Measurements from ENCODE around the gene AGBL4.

Gene AGBL4

DNA sequence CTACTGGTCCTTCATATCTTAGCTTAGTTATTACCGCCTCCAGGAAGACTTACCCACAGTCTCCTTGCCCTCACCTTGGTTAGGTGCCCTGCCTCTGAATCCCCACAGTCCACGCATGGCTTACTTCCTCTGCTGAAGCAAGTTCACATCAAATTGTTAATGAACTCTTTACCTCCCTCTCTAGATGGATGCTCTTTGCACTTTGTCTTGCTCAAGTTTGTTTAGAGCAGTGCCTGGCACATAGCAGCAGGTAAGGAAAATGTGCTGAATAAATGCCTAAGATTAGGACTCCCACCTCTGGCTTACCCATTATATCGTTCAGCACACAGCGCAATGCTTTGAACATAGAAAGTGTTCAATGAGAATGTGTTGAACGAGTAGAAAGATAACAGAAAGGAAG is 1337.6 kb downstream of the AGBL4 start:
- no peak for DNase-seq (ENCODE audit: low read depth, low spot score)

DNA sequence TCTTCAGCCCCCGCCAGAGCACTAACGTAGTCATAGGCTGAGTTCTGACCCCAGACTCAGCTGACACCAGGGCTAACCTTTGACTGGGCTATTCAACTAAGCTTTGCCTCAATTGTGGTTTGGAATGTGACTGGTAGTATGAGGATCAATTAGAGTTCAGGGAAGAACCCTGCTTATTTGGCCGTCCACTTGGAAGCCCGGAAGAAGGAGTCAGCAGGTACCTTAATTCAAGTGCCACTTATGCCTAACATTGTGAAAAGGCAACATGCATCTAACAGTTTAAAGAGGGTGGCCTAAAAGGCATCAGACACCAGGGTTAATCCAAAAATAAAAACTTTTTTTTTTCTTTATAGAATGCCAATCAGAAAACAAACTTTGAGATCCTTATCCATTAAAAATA is 1339.4 kb downstream of the AGBL4 start:
- no peak for DNase-seq (ENCODE audit: low read depth, low spot score)

DNA sequence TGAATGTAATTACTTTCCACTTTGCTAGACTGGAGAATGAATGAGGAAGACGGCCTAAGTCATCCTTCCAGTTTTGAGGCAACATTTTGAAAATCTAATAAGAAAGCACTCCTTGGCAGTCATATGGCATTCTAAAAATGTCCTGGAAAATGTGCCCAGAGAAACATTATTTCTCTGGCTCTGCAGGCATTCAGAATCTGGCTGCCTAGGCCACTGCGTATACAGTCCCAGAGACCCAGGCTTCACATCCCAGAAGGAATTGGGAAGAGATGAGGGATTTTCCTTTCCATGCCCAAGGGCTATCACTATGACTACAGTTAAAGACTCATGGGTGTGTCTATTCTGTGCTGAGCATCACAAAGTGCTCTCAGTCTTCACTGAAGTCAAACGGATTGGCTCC is 1339.9 kb downstream of the AGBL4 start:
- DNase-seq (ENCODE audit: low read depth, low spot score) = no peak

DNA sequence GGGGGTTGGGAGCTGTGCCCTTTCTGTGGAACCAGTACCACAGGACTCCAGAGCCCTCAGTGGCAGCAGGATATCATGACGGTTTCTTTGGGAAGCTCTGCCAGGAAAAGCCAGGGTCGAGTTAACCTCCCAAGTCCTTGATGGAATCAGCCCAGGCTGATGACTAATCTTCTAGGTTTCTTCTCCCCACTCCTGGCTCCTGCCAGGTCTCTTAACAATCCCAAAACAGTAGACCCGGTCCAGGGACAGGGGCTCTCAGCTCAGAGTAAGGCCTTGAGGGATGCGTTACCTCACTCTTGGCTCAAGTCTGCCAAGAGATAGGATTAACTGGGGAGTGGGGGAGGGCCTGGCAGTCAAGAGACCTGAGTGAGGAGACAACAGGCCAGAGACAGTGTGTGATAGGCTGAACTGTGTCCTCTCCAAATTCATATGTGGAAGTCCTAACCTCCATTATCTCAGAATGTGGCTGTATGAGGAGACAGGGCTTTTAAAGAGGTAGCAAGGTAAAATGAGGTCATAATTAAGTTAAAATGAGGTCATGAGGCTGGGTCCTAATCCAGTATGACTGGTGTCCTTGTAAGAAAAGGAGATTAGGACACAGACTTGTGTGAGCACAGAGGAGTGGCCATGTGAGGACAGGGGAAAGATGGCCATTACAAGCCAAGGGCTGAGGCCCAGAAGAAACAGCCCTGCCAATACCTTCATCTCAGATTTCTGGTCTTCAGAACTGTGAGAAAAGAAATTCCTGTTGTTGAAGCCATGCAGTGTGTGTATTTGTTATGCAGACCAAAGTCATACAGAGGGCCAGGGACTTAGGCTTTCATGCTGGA is 1342.1 kb downstream of the AGBL4 start:
- DNase-seq (ENCODE audit: low read depth, low spot score) = no peak

DNA sequence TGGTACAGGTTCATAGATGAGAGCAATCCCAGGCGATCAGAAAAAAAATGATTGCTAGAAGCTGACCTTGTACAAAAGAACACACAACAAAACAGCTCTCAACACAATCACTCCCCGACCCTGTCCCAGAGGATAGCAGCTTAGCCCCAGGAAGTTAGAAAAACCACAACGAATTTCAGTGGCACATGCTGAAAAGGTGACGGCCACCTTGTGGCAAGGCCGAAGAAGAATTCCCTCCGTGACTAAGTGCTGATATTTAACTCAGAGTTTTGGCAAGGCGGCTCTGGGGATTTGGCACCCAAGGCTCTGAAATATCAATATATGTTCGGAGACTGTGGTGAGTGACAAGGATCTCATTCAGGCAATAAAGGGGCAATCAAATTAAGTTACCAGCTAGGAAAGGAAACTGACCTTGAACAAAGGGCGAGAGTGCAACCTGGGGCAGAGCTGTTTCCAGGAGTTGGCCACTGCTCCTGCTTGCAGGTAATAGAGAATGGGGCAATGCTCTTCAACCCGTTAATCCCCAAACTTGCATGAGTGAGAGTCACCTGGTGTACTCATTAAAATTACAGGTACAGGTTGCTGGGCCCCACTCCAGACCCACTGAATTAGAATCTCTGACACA is 1343.2 kb downstream of the AGBL4 start:
- no peak for DNase-seq (ENCODE audit: low read depth, low spot score)

DNA sequence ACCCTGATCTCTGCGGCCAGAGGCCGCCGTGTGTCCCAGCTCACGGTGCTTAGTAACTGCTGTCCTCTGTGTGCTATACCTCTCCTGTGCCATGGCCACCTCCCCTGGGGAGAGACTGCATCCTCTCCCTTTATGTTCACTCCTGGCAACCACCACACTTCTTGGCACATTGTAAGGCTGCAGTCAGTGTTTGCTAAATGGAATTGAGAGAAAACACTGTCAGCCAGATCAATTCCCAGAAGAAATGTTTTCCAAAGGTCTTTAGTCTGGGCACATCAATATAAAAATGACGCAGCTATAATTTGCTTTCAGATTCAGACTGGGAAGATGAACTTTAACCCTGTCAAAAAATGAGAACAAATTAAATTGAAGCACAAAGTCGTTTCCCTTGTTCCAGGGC is 1343.9 kb downstream of the AGBL4 start:
- DNase-seq (ENCODE audit: low read depth, low spot score) = no peak

DNA sequence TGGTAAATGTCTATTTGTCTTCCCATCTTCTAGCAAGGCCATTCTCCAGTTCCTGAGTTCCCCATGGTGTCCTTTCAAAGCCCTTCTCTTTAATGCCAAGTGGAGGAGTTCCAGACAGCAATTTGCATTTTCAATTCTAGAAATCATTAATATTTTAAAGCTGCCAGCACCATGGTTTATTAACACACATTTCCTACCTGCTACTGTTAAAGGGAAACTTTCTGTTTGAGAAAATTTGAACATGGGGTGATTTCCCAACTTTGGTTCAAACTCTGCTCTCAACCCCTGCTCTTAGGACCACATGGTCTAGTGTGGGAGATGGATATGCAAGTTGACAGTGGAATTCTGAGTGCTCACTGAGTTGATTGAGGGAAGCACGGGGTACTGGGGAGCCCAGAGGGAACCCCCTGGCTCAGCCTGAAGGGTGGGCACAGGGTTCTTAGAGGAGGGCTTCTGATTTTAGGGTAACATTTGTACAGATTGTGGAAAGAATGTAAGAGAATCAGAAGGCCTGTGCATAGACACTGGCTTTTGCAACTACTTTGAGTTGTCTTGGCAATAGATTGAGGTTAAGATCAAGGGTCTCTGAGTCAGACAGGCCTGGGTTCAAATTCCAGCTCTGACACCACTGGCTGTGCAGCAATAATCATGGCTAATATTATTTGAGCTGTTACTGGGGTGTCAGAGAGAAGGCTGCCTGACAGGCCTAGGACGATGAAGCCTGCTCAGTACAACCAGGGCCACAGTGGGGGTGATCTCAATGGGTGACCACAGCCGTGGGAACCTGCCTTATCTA is 1344.8 kb downstream of the AGBL4 start:
- no peak for DNase-seq (ENCODE audit: low read depth, low spot score)

DNA sequence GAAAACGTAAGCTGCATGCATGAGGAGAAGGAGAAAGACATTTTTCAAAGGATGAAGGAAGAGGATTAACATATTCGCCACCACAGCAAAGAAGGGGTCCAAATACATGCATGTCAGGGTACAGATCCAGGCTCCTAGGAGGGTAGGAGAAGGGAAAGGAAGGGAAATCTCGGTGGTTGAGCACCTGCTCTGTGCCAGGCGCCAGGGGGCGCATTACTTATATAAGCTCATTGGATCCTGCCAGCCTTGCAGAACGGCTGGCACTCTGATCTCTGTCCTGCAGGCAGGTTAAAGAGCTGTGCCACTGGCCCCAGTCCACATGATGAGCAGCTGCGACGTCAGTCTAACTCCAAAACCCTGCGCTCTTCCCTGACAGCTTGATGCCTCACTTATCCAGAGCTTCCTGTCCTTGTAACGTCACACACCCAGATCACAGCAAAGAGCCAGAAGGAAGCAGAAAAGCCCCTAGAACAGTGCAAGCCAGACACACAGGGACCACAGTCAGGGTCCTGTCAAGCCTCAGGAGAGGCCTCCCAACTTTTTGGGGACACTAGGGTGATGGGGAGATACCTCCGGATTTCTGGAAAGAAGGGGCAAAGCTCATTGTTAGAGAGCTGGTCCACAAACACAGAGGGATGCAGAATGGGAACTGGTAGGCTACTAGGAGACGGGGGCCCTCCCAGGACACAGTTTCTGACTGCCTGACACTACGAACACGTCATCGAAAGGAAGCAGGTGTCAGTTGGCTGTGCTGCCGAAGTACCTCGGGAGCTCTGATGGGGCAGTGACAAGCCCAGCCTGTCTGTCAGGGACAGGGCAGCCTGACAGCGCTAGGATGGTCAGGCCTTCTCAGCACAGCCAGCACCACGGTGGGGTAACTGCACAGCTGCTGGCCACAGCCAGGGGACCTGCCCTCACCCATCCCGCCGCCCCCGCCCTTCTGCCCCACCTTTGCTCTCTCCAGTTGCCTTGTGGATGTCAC is 1346.2 kb downstream of the AGBL4 start:
- DNase-seq (ENCODE audit: low read depth, low spot score) = no peak

DNA sequence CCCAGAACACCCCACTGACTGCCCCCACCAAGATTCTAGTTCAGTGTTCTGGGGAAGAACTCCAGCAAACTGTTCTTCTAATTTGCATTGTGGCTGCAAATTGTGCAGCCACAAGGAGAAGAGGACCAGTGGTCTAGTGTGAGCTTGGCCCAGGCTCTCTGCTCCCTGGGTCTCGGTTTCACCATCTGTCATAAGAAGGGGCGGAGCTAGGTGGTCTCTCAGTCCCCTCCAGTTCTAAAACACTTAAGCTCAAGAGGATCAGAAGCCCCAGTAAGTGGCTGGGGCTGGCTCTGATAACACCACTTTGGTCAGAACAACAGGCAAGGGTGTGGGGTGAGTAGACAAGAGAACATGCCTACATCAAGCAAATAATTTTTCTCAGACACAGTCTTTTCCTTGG is 1346.9 kb downstream of the AGBL4 start:
- no peak for DNase-seq (ENCODE audit: low read depth, low spot score)

DNA sequence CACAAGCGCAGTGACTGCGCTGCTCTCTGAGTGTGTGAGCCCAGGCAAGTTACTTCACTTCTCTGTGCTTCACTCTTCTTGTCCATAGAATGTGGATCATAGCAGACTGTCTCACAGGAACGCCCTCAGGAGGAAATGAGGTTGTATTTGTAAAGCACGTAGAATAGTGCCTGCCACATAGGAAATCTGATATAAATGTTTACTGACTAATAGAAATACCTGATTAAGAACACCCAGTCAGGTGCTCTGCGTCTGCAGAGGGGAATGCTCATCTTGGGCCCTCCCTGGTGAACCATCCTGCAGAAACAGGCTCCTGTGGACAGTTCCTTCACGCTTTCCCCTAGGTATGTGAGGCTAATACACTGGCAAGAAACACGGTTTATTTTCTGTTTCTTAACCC is 1347.4 kb downstream of the AGBL4 start:
- DNase-seq (ENCODE audit: low read depth, low spot score) = no peak

DNA sequence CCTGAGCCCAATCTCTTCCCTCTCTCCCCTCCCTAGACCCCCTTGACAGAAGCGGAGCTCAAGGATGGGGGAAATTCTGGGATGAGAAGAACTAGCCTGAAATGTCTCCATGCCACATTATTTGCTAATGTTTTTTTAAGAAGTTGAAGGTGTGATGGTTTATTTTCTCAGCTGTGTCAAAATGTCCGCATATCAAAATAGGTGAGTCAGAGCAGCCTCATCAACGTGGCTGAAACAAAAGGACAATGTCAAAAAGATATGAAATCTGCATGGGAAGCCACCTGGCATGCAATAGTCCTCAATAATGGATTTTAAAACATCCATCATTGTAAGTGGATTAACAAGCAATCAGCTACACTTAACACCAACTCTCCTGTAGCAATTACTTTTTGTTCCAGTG is 1348.5 kb downstream of the AGBL4 start:
- no peak for DNase-seq (ENCODE audit: low read depth, low spot score)

DNA sequence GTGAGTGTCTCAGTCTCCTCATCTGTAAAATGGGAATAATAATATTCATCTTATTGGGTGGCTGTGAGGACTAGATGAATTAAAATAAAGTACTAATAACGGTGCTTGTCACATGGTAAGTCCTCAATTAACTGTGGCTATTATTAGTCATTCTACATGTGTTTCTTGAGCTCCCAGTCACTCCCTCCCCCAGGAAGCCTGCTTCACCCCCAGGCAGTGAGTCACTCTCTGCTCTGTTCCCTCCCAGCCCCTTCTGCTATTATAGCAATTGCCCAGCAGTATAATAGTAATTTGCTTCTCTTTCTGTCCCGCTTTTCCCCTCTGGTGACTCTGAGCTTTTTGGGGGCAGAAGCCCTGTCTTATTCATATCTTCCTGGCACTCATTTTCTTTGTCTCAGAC is 1349.1 kb downstream of the AGBL4 start:
- no peak for DNase-seq (ENCODE audit: low read depth, low spot score)

DNA sequence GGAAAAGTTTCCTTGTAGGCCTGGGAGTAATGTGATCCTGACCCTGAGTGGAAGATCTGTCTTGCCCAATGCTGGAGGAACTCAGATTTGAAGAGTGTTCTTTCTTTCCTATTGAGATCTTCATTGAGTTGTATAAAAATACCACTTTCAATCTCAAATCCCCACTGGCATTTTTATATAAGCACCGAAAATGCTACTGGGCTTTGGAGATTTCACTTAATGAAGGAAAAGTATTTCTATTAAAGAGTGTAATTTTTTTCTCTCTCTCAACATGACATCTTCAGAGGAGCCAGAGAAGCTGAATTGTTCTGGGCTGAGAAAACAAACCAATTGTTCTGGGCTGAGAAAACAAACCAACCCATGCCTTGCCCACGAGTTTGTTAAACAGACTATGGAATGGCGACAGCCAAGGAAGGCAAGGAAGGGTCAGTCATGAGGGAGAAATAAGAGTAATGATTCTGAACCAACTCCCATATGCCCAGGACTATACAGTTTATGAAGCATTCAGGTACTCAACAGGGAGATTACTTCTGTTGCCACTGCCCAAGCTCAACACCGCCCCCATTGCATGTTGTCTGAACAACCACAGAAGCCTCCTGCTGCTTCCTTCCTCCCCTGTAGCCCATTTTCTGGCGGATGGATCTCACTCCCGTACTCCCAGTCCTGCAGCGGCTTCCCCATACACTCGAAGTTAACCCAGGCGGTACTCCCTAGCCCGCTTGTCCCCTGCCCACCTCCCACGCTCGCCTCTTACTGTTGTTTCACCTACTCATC is 1350.2 kb downstream of the AGBL4 start:
- DNase-seq (ENCODE audit: low read depth, low spot score) = no peak

DNA sequence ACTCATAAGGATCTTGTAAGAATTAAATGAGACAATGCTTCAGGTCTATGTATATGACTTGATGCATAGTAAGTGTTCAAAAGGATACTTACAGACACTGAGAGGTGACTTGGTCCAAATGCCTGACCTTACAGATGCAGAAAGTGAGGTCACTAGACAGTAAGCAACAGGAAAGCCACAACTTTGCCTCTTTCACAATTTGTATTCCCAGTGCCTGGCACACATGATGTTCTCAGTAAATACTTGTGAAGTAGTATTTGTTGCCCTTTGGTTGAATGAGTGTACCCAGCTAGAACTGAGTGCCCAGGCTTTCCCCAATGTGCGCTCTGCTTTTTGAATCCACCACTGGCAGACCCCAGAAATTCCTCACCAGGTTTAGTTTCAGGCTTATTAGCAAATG is 1352.2 kb downstream of the AGBL4 start:
- DNase-seq (ENCODE audit: low read depth, low spot score) = no peak

DNA sequence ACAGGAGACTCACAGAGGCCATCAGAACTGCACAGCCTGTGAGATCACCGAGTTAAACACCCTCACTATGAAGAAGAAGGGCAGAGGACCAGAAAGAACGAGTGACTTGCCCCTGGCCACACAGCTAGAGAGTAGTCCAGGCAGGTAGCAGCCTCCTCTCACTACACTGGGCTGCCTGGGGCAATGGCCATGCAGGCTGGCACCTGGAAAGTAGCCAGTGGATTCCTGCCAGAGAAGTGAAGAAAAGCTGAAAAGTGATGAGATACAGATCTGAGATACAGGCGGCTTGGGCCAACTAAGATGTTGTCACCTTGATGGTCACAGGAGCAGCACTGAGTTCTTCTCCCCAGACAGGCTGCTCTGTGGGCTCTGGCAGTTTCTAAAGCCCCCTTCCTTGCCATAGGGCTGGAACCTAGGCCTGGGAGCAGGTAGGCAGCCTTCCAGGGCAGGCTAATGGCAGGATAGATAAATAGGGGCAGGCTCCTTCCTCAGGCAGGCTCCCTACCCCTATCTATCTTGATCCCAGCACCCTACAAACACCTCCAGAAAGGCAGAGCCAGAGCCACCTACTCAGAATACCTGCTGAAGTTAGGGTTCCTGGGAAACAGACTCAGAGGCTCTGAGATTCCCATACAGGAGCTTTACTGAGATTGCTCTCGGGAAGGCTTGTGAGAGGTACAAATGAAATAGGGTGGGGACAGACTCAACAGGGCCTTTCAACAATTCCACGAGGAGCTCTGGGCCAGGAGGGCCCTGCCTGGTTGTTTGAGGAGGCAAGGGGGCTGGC is 1353.3 kb downstream of the AGBL4 start:
- DNase-seq (ENCODE audit: low read depth, low spot score) = no peak

DNA sequence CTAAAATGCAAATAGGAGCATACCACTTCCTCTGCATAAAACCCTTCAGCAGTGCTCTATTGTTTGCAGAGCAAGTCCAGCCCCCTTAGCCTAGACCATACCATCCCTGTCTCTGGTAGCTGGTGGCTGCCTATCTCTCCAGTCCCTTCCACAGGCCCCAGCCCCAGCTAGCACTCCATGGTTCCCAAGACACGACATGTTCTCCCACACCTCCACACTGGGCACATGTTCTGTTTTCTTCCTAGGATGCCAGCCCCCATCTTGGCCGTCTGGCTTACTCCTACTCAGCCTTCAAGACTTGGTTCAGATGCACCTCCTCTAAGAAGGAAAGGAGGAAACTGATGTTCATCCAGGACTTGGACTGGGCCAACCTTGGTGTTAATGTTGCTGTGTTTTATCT is 1355.4 kb downstream of the AGBL4 start:
- DNase-seq (ENCODE audit: low read depth, low spot score) = no peak

DNA sequence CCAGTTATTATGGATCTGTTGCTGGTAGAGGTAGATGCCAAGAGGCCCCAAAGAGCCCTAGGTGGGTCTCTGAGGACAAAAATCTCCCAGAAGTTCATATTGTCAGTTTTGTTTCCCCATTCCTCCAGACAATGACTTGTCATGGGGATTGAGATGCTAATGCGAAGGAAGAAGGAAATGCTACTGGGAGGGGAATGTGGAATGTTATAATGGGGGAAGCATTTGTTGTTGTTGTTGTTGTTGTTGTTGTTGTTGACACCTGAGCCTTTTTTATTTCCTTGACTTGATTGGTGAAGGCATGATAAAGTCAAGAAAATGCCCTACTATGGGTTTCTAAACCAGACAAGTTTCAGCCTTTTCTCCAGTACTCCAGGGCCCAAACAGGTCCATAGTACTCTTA is 1356.0 kb downstream of the AGBL4 start:
- DNase-seq (ENCODE audit: low read depth, low spot score) = no peak

DNA sequence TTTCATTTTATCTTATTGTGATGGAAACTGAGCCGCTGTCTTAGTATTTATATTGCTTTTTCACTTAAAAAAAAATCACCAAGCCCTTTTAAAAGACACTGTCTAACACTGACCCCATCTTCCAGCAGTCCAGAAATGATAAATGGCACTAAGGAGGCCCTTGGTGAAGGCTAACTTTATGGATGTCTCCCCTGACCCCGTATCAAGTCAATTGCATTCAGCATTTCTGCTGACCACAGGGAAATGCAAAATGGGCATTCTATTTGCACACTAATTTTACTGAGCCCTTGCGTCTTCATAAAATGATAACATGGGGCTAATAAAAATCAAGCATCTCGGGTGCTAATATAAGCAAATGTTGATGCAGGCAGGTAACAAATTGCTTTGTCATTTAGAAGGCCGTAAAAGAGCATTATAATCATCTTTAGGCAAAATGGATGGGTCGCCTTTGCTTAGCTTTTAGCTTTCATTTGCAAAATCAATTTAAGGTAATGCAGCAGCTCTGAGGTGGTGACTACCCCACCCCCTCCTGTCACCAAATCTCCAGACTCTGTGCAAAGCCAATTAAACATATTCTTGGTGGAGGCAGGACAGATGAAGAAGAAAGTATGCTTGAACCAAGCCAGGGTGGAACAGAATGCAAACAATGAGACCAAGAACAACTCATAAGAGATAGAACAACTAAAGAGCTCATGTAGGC is 1357.9 kb downstream of the AGBL4 start:
- no peak for DNase-seq (ENCODE audit: low read depth, low spot score)

DNA sequence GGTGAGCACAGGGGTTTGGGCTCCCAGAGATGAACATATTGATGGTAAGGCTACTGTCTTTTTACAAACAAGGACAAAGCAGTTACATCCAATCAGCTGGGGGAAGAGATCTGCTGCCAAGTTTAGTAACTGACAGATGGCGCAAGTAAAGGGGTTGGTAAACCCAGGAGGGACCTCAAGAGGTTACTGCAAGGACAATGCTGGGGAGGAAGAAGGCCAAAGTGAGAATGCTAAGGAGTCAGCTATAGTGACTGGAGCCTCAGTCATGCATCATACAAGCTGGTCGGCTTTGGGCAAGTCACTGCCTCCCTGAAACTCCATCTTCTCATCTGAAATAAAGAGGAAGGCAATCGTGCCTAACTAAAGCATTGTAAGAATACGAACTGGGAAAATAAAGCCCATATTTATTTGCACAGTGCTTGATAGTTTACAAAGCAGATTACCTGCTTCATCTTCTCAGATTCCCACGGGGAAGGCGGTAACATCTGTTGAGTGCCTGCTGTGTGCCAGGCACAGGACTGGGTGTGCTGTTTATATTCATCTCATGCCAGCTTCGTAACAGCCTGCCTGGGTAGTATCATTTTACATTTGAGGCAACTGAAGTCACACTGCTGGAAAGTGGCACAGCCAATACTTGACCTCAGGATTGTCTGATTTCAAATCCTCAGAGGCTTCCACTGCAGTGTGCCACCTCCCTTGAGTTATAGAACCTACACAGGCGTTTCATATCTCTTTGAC is 1361.9 kb downstream of the AGBL4 start:
- DNase-seq (ENCODE audit: low read depth, low spot score) = no peak
